HepG2 (cell line): ENCODE results near the gene NABP2. TPM values are rescaled to one million over a fixed set of nuclear protein-coding genes. Genes with fewer than 3 reads are reported as not detected.
A peak's percentile ranks its signal among the peaks of the same experiment; 100 is the strongest.

Experiments used
- ATAC-seq: fragments of 200-7000 bp; cut with Tn5 transposase; 3 replicates; pipeline ENCODE4 v1.9.1; 2020; ENCODE audit warnings: mild to moderate bottlenecking, moderate library complexity
- BruUV-seq: library from RNA; stranded (reverse); fragments of 400-500 nt; replicated peaks from 2 replicates; lab custom pipeline; 2021; lab: Mats Ljungman, UMichigan
- CTCF ChIA-PET: fragments of 300-600 bp; formaldehyde crosslinking; extraction: SDS; loops from one replicate; lab custom pipeline; 2021; ENCODE audit warnings: low total read pairs, inconsistent platforms, low intra/inter-chr PET ratio; lab: Yijun Ruan, JAX
- POLR2A ChIA-PET: fragments of 350-600 bp; sonication (Branson Sonifier 250); formaldehyde crosslinking; loops from one replicate; lab custom pipeline; 2020; ENCODE audit warnings: antibody characterized with exemption, inconsistent platforms; lab: Yijun Ruan, JAX
- DNase-seq: peaks from one replicate; pipeline ENCODE4 v3.0.0-alpha.2; 2015; ENCODE audit warnings: low spot score
- FAIRE-seq: peaks from 3 replicates; lab custom pipeline; 2011; peaks lifted over from hg19 to GRCh38; lab: Jason Lieb, UNC
- H2AFZ ChIP-seq: one replicate; pipeline ENCODE4 v1.6.1; 2011; ENCODE audit warnings: low read length, inconsistent platforms
- H3K27ac ChIP-seq: fragments of 300-600 bp; 3 replicates; pipeline ENCODE4 v1.8.0; 2011; ENCODE audit warnings: mixed run types, mild to moderate bottlenecking, mixed read lengths, low read length, inconsistent platforms; ENCODE audit not compliant: insufficient read depth; ENCODE audit errors: extremely low read length
- H3K27me3 ChIP-seq, 2 experiments: fragments of 200-600 bp in 1 of 2; 2 replicates in 1 of 2; 3 replicates in 1 of 2; pipeline versions ENCODE4 v1.6.0 to v1.8.0; 2011; ENCODE audit warnings: low read length in 2 of 2, mild to moderate bottlenecking in 2 of 2, moderate library complexity in 2 of 2, inconsistent platforms in 1 of 2; ENCODE audit not compliant: insufficient read depth in 2 of 2, control insufficient read depth in 1 of 2
- H3K36me3 ChIP-seq, 2 experiments: fragments of 200-600 bp in 1 of 2; replicated peaks in 1 of 2; 2 replicates in 1 of 2; 3 replicates in 1 of 2; pipeline versions ENCODE4 v1.5.1 to v1.8.0; 2011; ENCODE audit warnings: low read length in 2 of 2, inconsistent platforms in 1 of 2; ENCODE audit not compliant: insufficient read depth in 2 of 2, control insufficient read depth in 1 of 2
- H3K4me1 ChIP-seq: 2 replicates; pipeline ENCODE4 v1.5.1; 2012; ENCODE audit warnings: low read length, inconsistent platforms; ENCODE audit not compliant: insufficient read depth
- H3K4me2 ChIP-seq: 2 replicates; pipeline ENCODE4 v1.6.0; 2011; ENCODE audit warnings: low read depth, low read length, inconsistent platforms
- H3K4me3 ChIP-seq, 3 experiments: fragments of 200-600 bp in 1 of 3; sonication (generic), shearing (Covaris generic) in 1 of 3; replicated peaks in 1 of 3; 2 replicates each; pipeline ENCODE4 v1.5.1; 2011 to 2016; ENCODE audit warnings: low read length in 3 of 3, inconsistent platforms in 2 of 3, low read depth in 2 of 3, mild to moderate bottlenecking in 2 of 3, control low read depth in 1 of 3, mixed read lengths in 1 of 3; ENCODE audit not compliant: insufficient read depth in 1 of 3
- H3K79me2 ChIP-seq: one replicate; pipeline ENCODE4 v1.6.1; 2011; ENCODE audit warnings: low read length, inconsistent platforms; ENCODE audit not compliant: insufficient read depth
- H3K9ac ChIP-seq: 2 replicates; pipeline ENCODE4 v1.6.0; 2011; ENCODE audit warnings: mild to moderate bottlenecking, low read depth, low read length, inconsistent platforms; ENCODE audit not compliant: insufficient read depth
- H3K9me3 ChIP-seq: 2 replicates; pipeline ENCODE4 v1.5.1; 2012; ENCODE audit warnings: mild to moderate bottlenecking, low read length
- H4K20me1 ChIP-seq: 2 replicates; pipeline ENCODE4 v1.6.0; 2011; ENCODE audit warnings: inconsistent platforms, mild to moderate bottlenecking, low read length, moderate library complexity; ENCODE audit not compliant: insufficient read depth
- AGO2 ChIP-seq: fragments of 200-400 bp; formaldehyde crosslinking; optimal IDR thresholded peaks from 2 replicates; pipeline ENCODE3; 2017; ENCODE audit warnings: mild to moderate bottlenecking, low read depth, low read length, moderate library complexity
- HNRNPL ChIP-seq: fragments of 200-400 bp; formaldehyde crosslinking; IDR thresholded peaks from 2 replicates; pipeline ENCODE4 v1.6.1; 2017; ENCODE audit warnings: mild to moderate bottlenecking, low read depth, low read length
- NBN ChIP-seq: fragments of 450-650 bp; conservative IDR thresholded peaks from 2 replicates; pipeline ENCODE4 v1.6.1; 2017
- RBFOX2 ChIP-seq: fragments of 200-400 bp; formaldehyde crosslinking; IDR thresholded peaks from 2 replicates; pipeline ENCODE4 v1.6.1; 2017; ENCODE audit warnings: low read depth, mild to moderate bottlenecking, low read length
- TEAD3 ChIP-seq: optimal IDR thresholded peaks from 2 replicates; pipeline ENCODE3; 2016; ENCODE audit warnings: borderline replicate concordance
- ZNF224 ChIP-seq: sonication (generic); formaldehyde crosslinking; IDR thresholded peaks from 2 replicates; pipeline ENCODE4 v1.5.0; 2020; ENCODE audit warnings: mild to moderate bottlenecking, missing genetic modification reagents
- ZNF792 ChIP-seq: IDR thresholded peaks from 2 replicates; pipeline ENCODE4 v1.6.1; 2016
- ZSCAN25 ChIP-seq: sonication (generic); formaldehyde crosslinking; IDR thresholded peaks from 2 replicates; pipeline ENCODE4 v1.8.0; 2022; ENCODE audit warnings: mild to moderate bottlenecking, missing genetic modification reagents
- WGBS: methylation state at CpG from one replicate; pipeline ENCODE4 v1.1.6; 2017; ENCODE audit warnings: low lambda C conversion rate; 5-methylcytosine and 5-hydroxymethylcytosine counted together
- in situ Hi-C: cut with HindIII; loops from 2 replicates; pipeline ENCODE4 v1.10.0; 2017; ENCODE audit warnings: low pct_unique_long_range_greater_than_20kb; ENCODE audit not compliant: extremely low pct_ligation_motif_present
- intact Hi-C: fragments of 100-400 bp; cut with micrococcal nuclease; formaldehyde crosslinking; loops from one replicate; pipeline ENCODE4 v1.10.0; 2022; ENCODE audit not compliant: unreplicated experiment
- polyA plus RNA-seq, 8 experiments: library from polyadenylated mRNA; depleted of rRNA in 3 of 8; stranded (reverse) in 7 of 8; unstranded in 1 of 8; fragments of >200 nt; fragmentation: Illumina TruSeq in 4 of 8; extraction: Trizol in 4 of 8; gene quantifications; 2 replicates each; pipeline versions ENCODE4 v1.2.1 to v1.2.3, GENCODE V29; 2011 to 2016; ENCODE audit warnings: low read depth in 4 of 8, missing spikeins in 1 of 8, mixed read lengths in 1 of 8; ENCODE audit not compliant: insufficient read depth in 1 of 8
- total RNA-seq, 5 experiments: library from RNA; depleted of rRNA; stranded (reverse); fragments of >200 nt; fragmentation: Illumina TruSeq; extraction: Trizol; gene quantifications; 2 replicates each; pipeline ENCODE4 v1.2.3, GENCODE V29; 2016; ENCODE audit warnings: low read depth in 1 of 5
- TF ChIP-seq, protein P1 (sequence below): IDR thresholded peaks from 2 replicates; pipeline ENCODE4 v1.6.1; 2016; ENCODE audit warnings: missing compliant biosample characterization, missing genetic modification reagents, borderline replicate concordance
- TF ChIP-seq, protein P2 (sequence below): sonication (generic); formaldehyde crosslinking; IDR thresholded peaks from 2 replicates; pipeline ENCODE4 v1.5.0; 2020; ENCODE audit warnings: mild to moderate bottlenecking, missing genetic modification reagents
- TF ChIP-seq, protein P3 (sequence below): sonication (generic); formaldehyde crosslinking; IDR thresholded peaks from 2 replicates; pipeline ENCODE4; 2020; ENCODE audit warnings: missing genetic modification reagents, mild to moderate bottlenecking, borderline replicate concordance
- TF ChIP-seq, protein P4 (sequence below): sonication (generic); formaldehyde crosslinking; IDR thresholded peaks from 2 replicates; pipeline ENCODE4 v1.8.1; 2023; ENCODE audit warnings: missing genetic modification reagents, inconsistent platforms, borderline replicate concordance
- TF ChIP-seq, protein P5 (sequence below): sonication (generic); formaldehyde crosslinking; IDR thresholded peaks from 2 replicates; pipeline ENCODE4 v1.4.0; 2020; ENCODE audit warnings: missing genetic modification reagents
- TF ChIP-seq, protein P6 (sequence below): sonication (generic); formaldehyde crosslinking; IDR thresholded peaks from 2 replicates; pipeline ENCODE4 v1.5.1; 2020; ENCODE audit warnings: missing genetic modification reagents, mild to moderate bottlenecking, borderline replicate concordance

Gene NABP2
- total and polyA plus RNA-seq, 2 of the 13 experiments (the other 11 are each of a cell fraction or from before 2014, with no cell fraction given) = 33.2 to 35.5 TPM

GRCh38 chr12:56237552-56237951 is 13.4 kb downstream of the NABP2 start:
- 98% methylated on average over 9 of the region's 11 CpGs for WGBS
- H3K9ac ChIP-seq = no peak overlapping the region
- TF ChIP-seq, protein P1, sequence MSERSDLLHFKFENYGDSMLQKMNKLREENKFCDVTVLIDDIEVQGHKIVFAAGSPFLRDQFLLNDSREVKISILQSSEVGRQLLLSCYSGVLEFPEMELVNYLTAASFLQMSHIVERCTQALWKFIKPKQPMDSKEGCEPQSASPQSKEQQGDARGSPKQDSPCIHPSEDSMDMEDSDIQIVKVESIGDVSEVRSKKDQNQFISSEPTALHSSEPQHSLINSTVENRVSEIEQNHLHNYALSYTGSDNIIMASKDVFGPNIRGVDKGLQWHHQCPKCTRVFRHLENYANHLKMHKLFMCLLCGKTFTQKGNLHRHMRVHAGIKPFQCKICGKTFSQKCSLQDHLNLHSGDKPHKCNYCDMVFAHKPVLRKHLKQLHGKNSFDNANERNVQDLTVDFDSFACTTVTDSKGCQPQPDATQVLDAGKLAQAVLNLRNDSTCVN (CRISPR knock-in tag) = no peak
- TF ChIP-seq AGO2 (peak; percentile 40), HNRNPL (0 out of 2 replicates have a peak, but pooled peaks have one; percentile 24), ZNF792 (CRISPR knock-in tag) (no peak), RBFOX2 (peak; percentile 50; the same call in 1 of the 2 replicates), ZNF224 (CRISPR knock-in tag) (no peak), ZSCAN25 (no peak), NBN (no peak), TEAD3 (CRISPR knock-in tag) (no peak)
- TF ChIP-seq, protein P2, sequence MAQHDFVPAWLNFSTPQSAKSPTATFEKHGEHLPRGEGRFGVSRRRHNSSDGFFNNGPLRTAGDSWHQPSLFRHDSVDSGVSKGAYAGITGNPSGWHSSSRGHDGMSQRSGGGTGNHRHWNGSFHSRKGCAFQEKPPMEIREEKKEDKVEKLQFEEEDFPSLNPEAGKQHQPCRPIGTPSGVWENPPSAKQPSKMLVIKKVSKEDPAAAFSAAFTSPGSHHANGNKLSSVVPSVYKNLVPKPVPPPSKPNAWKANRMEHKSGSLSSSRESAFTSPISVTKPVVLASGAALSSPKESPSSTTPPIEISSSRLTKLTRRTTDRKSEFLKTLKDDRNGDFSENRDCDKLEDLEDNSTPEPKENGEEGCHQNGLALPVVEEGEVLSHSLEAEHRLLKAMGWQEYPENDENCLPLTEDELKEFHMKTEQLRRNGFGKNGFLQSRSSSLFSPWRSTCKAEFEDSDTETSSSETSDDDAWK (CRISPR knock-in tag) = no peak
- TF ChIP-seq, protein P3, sequence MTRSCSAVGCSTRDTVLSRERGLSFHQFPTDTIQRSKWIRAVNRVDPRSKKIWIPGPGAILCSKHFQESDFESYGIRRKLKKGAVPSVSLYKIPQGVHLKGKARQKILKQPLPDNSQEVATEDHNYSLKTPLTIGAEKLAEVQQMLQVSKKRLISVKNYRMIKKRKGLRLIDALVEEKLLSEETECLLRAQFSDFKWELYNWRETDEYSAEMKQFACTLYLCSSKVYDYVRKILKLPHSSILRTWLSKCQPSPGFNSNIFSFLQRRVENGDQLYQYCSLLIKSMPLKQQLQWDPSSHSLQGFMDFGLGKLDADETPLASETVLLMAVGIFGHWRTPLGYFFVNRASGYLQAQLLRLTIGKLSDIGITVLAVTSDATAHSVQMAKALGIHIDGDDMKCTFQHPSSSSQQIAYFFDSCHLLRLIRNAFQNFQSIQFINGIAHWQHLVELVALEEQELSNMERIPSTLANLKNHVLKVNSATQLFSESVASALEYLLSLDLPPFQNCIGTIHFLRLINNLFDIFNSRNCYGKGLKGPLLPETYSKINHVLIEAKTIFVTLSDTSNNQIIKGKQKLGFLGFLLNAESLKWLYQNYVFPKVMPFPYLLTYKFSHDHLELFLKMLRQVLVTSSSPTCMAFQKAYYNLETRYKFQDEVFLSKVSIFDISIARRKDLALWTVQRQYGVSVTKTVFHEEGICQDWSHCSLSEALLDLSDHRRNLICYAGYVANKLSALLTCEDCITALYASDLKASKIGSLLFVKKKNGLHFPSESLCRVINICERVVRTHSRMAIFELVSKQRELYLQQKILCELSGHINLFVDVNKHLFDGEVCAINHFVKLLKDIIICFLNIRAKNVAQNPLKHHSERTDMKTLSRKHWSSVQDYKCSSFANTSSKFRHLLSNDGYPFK (CRISPR knock-in tag) = no peak
- TF ChIP-seq, protein P4, sequence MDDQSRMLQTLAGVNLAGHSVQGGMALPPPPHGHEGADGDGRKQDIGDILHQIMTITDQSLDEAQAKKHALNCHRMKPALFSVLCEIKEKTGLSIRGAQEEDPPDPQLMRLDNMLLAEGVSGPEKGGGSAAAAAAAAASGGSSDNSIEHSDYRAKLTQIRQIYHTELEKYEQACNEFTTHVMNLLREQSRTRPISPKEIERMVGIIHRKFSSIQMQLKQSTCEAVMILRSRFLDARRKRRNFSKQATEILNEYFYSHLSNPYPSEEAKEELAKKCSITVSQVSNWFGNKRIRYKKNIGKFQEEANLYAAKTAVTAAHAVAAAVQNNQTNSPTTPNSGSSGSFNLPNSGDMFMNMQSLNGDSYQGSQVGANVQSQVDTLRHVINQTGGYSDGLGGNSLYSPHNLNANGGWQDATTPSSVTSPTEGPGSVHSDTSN (CRISPR knock-in tag) = no peak
- TF ChIP-seq, protein P5, sequence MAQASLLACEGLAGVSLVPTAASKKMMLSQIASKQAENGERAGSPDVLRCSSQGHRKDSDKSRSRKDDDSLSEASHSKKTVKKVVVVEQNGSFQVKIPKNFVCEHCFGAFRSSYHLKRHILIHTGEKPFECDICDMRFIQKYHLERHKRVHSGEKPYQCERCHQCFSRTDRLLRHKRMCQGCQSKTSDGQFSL (CRISPR knock-in tag) = no peak
- TF ChIP-seq, protein P6, sequence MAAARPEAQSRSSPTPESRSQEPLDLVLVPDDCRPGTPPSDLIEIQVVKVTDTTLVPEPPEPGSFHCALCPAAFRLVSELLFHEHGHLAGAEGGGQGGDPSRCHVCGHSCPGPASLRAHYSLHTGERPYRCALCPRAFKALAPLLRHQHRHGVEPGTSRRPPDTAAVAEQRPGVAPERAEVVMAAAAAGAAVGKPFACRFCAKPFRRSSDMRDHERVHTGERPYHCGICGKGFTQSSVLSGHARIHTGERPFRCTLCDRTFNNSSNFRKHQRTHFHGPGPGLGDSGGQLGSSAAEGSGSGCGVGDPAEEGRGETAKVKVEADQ = no peak

More at GRCh38 chr12:56237552-56237951, 13.4 kb downstream of the NABP2 start:
- DNase-seq (no peak), FAIRE-seq (no peak), ATAC-seq (no peak; the same call in 2 of the 3 replicates)
- H3K36me3 ChIP-seq = peaks cover 8 to 24% of the 10 kb centered on the region in 2 experiments
- CTCF ChIA-PET = no interaction called here
- in situ Hi-C loops = no loop called here
- H2AFZ ChIP-seq = no peak overlapping the region
- peaks cover 12% of the 10 kb centered on the region for H3K4me1 ChIP-seq
- peaks cover 2% of the 10 kb centered on the region for H3K79me2 ChIP-seq
- H3K9me3 ChIP-seq = no peaks in the 10 kb centered on the region
- no peaks in the 10 kb centered on the region for H4K20me1 ChIP-seq
- H3K27me3 ChIP-seq = no peaks in the 10 kb centered on the region
- POLR2A ChIA-PET = no interaction called here
- H3K4me3 ChIP-seq = no peak overlapping the region
- intact Hi-C loops = no loop called here
- BruUV-seq = no TSS peak
- no peak overlapping the region for H3K27ac ChIP-seq
- no peak overlapping the region for H3K4me2 ChIP-seq
